GM13977 (cell line): ENCODE measurements around the gene BTG4.

Experiments used
- DNase-seq: peaks from one replicate; pipeline ENCODE4 v3.0.0; 2012; ENCODE audit warnings: low spot score
- in situ Hi-C: fragments of 300-500 bp; cut with MboI; formaldehyde crosslinking; loops from one replicate; pipeline ENCODE4 v1.12.0; 2022; ENCODE audit warnings: low sequenced_read_pairs, low pct_unique_long_range_greater_than_20kb, mixed read lengths, inconsistent platforms; ENCODE audit not compliant: unreplicated experiment
- TF ChIP-seq, protein P1 (sequence below): IDR thresholded peaks from 2 replicates; pipeline ENCODE4 v1.5.1; 2012; ENCODE audit warnings: mild to moderate bottlenecking, control low read depth; ENCODE audit not compliant: insufficient read depth; ENCODE audit errors: extremely low read depth, missing control alignments

BTG4 gene

DNA sequence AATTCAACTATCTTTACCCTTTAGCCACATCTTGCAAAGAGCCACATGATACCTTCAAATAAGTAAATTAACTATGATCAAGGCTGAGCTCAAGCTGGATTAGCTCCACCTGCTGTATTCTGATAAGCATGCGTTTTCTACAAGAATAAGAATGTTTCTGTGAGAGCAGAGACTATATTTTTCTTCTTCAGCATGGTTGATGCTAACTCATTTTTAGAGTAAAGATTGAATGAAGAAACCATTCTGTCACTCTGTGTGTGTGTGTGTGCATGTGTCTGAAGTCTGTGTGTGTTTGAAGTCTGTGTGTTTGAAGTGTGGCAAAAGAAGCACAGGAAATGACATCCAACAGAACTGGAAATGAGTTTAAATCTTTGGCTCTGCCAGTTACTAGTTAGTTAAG is 16.4 kb upstream of the BTG4 start:
- in situ Hi-C loops = no loop called here
- TF ChIP-seq, protein P1, sequence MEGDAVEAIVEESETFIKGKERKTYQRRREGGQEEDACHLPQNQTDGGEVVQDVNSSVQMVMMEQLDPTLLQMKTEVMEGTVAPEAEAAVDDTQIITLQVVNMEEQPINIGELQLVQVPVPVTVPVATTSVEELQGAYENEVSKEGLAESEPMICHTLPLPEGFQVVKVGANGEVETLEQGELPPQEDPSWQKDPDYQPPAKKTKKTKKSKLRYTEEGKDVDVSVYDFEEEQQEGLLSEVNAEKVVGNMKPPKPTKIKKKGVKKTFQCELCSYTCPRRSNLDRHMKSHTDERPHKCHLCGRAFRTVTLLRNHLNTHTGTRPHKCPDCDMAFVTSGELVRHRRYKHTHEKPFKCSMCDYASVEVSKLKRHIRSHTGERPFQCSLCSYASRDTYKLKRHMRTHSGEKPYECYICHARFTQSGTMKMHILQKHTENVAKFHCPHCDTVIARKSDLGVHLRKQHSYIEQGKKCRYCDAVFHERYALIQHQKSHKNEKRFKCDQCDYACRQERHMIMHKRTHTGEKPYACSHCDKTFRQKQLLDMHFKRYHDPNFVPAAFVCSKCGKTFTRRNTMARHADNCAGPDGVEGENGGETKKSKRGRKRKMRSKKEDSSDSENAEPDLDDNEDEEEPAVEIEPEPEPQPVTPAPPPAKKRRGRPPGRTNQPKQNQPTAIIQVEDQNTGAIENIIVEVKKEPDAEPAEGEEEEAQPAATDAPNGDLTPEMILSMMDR = peak; percentile 14
- no peak for DNase-seq

DNA sequence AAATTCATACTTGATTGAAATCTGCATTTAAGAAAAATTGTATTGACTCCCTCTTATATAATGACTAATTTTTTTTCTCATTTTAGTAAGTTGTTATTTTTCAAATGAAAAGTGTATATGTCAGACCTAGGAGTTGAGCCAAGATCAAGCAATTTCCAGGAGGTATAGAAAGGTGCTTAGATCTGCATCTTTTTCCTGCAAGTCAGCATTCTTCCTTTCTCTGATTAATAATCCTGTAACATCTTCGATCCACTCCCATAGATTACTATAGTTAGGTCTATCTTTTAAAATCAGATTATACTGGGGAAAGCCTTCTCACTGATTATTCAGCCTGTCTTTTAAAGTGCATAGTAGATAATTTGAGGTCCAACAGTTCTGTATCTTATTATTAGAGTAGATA is 15.1 kb upstream of the BTG4 start:
- TF ChIP-seq, protein P1 = no peak
- no peak for DNase-seq
- in situ Hi-C loops = no loop called here

DNA sequence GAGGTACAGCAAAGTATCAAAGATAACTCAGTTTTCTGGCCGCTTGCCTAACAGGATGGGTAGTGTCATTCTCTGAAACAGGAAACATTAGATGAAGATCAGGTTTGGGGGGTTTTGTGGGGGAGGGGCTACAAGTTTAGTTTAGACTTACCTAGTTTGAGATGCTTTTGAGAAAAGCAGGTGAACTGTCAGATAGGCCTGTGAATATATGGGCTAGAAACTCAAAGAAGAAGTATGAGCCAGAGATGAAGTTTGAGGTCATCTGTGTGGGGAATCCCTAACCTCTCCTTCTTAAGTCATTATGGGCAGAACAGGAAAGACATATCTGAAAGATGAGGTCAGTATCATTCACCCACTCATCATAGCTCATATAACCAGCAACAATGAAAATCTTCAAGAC is 14.3 kb upstream of the BTG4 start:
- DNase-seq = peak; percentile 61
- in situ Hi-C loops = no loop called here

DNA sequence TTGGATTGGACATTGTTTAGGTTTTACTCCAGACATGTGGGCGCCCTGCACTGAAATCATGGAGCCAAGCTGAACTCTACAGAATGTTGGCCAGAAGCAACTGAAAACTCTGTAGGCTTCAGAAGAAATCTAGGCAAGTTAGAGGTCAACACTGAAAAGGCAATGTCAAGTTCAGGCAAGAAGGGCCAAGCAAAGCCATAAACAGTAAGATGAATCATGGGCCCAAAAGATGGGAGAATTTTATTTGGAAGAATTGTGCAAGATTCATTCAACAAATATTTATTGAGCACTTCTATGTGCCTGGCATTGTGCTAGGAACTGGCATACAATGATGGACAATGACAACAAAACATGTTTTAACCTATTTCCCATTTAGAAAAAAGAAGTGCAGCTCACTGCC is 13.3 kb upstream of the BTG4 start:
- TF ChIP-seq, protein P1 = no peak
- in situ Hi-C loops = no loop called here
- DNase-seq = no peak

More for the DNA sequence above, 14.3 kb upstream of the BTG4 start:
- TF ChIP-seq, protein P1 = no peak

DNA sequence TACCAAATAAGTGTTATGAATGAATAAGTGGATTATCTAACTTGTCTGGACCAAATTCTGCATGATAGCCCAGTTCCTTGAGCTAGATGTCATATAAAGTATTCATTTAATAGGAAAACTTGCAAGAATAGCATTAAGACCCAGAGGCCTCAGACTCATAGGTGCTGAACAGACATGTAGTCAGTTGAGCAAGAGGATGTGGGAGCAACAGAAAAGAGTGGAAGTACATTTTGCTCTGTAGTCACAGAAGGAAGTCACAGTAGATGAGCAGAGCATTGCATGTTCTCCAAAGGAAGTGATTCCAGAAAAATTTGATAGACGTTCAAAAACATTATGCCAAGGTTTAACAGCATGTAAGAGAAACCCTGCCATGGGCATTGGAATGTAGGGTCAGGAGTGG is 11.9 kb upstream of the BTG4 start:
- DNase-seq = no peak

DNA sequence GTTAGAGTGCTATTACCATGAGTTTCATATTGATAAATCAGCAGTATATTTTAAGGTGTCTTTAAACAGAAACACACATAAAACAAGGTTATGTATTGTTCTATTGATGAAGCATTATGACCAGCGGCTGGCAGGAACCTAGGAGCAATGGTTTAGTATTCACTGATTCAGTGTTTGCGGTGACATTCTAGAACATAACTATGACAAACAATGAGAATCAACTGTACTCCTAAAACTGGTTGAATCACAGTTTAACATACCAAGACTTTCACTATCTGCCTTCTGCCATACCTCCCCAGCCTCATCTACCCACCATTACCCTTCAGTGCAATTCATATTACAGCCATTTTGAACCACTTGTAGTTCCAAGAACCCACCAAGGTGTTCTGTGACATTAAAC is 11.2 kb upstream of the BTG4 start:
- in situ Hi-C loops = no loop called here
- no peak for DNase-seq
- TF ChIP-seq, protein P1 = no peak

More for the DNA sequence above, 11.9 kb upstream of the BTG4 start:
- in situ Hi-C loops = no loop called here
- TF ChIP-seq, protein P1 = no peak

DNA sequence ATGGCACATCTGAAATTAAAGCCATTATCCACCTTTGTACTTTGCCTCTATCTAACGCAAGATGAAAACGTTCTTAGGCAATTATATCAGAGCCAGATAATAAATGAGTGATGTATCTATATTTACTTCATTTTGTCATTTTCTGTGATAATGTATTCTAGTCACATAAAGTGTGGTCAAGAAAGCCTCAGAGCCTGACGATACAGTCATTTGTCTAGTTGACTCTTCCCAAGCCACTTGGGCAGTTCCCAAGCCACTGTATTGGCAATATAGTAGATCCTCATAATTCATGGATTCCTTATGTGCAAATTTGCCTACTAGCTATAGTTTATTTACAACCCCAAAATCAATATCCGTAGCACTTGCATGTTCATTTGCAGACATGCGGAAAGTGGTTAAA is 10.2 kb upstream of the BTG4 start:
- no peak for DNase-seq
- in situ Hi-C loops = no loop called here
- TF ChIP-seq, protein P1 = no peak
